ENCODE measurements around the gene TACC2.

The TACC2 gene

DNA sequence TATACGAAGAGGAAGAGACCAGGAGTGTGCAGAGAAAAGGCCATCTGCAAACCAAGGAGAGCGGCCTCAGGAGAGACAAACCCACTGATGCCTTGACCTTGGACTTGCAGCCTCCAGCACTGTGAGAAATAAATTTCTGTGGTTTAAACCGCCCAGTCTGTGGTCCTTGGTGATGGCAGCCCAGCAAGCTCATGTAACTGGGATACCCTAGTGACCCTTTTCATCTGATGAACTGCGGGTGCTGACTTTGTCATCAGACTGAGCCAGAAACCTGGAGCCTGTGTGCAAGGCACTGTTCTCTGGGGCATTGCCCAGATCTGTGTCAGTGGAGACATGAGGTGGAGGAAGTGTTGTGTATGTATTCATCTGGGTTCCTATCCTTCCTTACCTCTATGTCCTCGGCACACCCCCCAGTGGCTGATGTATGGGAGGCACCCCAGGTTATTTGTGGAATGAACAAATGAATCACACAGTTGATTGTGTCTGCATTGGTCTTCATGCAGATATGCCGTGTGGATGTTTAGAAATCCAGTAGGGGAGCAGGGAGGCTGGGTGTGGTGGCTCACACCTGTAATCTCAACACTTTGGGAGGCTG, 217.6 kb downstream of the TACC2 start:
- H3K4me3 Mint-ChIP-seq = no peak overlapping the region
- H3K36me3 Mint-ChIP-seq = no peaks in the 10 kb centered on the region
- no peaks in the 10 kb centered on the region for H3K4me1 Mint-ChIP-seq (ENCODE audit: low read depth)
- peaks cover 5% of the 10 kb centered on the region for H3K27me3 Mint-ChIP-seq
- no peak overlapping the region for H3K27ac Mint-ChIP-seq
- no peaks in the 10 kb centered on the region for H3K9me3 Mint-ChIP-seq (ENCODE audit: low read depth)

DNA sequence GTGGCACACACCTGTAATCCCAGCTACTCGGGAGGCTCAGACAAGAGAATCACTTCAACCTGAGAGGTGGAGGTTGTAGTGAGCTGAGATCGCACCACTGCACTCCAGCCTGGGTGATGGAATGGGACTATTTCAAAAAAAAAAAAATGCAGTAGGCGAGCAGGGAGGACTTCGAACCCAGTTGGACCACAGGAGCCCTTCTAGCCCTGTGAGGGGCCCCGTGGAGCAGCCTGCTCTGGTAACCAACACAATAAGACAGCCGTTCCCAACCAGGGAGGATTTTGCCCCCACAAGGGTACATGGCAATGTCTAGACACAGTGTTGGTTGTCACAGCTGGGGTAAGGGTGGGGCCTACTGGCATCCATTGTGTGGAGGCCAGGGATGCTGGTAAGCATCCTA, 218.2 kb downstream of the TACC2 start:
- Mint-ChIP-seq H3K27me3 (peaks cover 5% of the 10 kb centered on the region), H3K9me3 (ENCODE audit: low read depth) (no peaks in the 10 kb centered on the region), H3K4me1 (ENCODE audit: low read depth) (no peaks in the 10 kb centered on the region), H3K27ac (no peak overlapping the region), H3K4me3 (no peak overlapping the region), H3K36me3 (no peaks in the 10 kb centered on the region)

DNA sequence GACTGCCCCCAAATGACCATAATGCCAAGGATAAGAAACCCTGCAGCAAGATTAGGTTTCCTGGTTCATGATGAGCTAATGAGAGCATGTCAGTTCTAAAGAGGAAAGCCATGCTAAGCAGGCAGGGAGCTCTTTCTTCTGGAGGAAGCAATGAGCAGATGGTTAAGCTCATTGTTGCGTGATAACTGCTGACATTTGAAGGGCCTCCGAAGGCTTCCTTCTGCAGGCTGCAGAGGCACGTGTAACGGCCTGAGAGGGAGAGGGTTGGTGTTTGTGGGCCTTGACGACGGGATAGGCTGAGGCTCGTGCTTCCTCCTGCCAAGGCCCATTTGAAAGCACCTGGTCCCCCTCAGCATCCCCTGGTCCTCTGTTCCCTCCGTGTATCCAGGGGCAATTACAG, 218.6 kb downstream of the TACC2 start:
- Mint-ChIP-seq H3K27me3 (peaks cover 5% of the 10 kb centered on the region), H3K4me1 (ENCODE audit: low read depth) (no peaks in the 10 kb centered on the region), H3K9me3 (ENCODE audit: low read depth) (no peaks in the 10 kb centered on the region), H3K4me3 (no peak overlapping the region), H3K27ac (no peak overlapping the region), H3K36me3 (no peaks in the 10 kb centered on the region)

DNA sequence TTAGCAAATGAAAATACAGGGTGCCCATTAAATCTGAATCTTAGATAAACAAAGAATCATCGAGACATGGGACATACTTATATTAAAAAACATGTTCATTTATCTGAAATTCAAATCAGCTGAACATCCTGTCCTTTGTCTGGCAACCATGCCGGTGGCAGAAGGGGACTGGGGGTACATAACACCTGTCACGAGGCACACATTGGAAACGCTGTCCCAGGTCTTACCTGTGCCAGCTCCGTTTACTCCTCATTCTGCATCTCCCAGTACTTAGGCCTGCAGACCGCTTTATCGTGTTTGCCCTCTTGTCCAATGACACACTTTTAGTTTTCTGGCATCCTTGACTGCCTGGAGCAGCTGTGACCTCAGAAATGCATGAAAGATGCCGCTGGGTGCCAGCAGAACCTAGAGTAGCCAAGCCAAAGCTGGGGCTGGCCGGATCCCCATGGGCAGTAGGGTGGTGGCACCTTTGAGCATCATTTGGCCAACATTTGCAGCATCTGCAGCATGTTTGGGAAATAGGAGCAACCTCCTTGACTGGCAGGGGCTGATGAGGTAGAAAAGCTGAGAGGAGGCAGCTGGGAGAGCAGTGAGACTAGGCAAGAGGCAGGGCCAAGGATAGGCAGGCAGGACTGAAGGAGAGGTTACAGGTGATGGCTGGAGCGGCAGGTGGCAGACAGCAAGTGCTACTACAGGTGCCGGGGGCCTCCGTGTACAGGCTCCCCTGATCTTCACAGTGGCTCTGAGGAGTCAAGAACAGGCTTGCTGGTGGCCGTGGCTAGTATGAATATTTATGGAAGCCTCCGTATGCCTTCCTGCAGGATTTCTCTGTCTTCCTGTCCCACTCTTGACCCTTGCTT, 219.8 kb downstream of the TACC2 start:
- no peak overlapping the region for H3K4me3 Mint-ChIP-seq
- H3K36me3 Mint-ChIP-seq = no peaks in the 10 kb centered on the region
- no peak overlapping the region for H3K27ac Mint-ChIP-seq
- no peaks in the 10 kb centered on the region for H3K4me1 Mint-ChIP-seq (ENCODE audit: low read depth)
- peaks cover 5% of the 10 kb centered on the region for H3K27me3 Mint-ChIP-seq
- H3K9me3 Mint-ChIP-seq (ENCODE audit: low read depth) = no peaks in the 10 kb centered on the region

DNA sequence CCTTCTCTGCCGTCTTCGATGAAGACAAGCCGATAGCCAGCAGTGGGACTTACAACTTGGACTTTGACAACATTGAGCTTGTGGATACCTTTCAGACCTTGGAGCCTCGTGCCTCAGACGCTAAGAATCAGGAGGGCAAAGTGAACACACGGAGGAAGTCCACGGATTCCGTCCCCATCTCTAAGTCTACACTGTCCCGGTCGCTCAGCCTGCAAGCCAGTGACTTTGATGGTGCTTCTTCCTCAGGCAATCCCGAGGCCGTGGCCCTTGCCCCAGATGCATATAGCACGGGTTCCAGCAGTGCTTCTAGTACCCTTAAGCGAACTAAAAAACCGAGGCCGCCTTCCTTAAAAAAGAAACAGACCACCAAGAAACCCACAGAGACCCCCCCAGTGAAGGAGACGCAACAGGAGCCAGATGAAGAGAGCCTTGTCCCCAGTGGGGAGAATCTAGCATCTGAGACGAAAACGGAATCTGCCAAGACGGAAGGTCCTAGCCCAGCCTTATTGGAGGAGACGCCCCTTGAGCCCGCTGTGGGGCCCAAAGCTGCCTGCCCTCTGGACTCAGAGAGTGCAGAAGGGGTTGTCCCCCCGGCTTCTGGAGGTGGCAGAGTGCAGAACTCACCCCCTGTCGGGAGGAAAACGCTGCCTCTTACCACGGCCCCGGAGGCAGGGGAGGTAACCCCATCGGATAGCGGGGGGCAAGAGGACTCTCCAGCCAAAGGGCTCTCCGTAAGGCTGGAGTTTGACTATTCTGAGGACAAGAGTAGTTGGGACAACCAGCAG, 221.7 kb downstream of the TACC2 start:
- no peaks in the 10 kb centered on the region for H3K36me3 Mint-ChIP-seq
- H3K4me1 Mint-ChIP-seq (ENCODE audit: low read depth) = no peaks in the 10 kb centered on the region
- peaks cover 8% of the 10 kb centered on the region for H3K27me3 Mint-ChIP-seq
- no peak overlapping the region for H3K4me3 Mint-ChIP-seq
- no peak overlapping the region for H3K27ac Mint-ChIP-seq
- H3K9me3 Mint-ChIP-seq (ENCODE audit: low read depth) = no peaks in the 10 kb centered on the region

DNA sequence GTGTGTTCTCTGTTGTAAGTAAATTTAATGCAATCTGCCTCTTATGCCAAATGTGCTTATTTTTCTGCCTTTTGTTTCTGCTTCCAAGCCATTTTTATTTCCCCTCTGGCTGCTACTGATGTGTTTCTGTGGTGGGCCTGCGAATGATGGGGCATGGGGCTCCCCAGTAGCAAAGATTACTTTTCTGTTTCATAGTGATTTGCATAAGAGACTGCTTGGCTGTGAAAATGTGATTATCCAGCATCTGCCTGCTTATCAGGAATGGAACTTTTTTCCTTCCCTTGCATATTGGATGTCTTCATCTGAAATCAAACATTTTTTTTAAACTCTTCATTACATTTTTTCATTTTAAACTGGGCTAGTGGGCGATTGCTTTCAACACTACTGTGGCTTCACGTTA, 224.4 kb downstream of the TACC2 start:
- no peaks in the 10 kb centered on the region for H3K36me3 Mint-ChIP-seq
- H3K9me3 Mint-ChIP-seq (ENCODE audit: low read depth) = no peaks in the 10 kb centered on the region
- no peak overlapping the region for H3K4me3 Mint-ChIP-seq
- H3K4me1 Mint-ChIP-seq (ENCODE audit: low read depth) = no peaks in the 10 kb centered on the region
- no peak overlapping the region for H3K27ac Mint-ChIP-seq
- H3K27me3 Mint-ChIP-seq = peaks cover 7% of the 10 kb centered on the region

DNA sequence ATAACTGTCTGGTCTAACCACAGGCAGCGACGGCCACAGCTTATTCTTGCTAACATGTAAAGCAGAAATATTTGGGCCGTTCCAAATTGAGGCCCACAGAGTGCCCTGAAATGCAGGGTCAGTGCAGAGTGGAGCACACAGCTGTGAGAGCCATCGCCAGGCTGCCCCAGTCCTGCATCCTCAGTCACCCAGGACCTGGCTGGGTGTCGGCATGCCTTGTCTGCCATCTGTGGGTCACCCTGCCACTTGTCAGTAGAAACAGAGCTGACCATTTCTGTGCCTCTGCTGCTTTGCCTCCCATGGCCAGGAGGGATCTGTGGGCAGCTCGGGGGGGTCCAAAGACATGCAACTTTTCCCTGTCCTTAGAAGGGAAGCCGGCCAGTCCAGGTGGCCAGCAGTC, 224.8 kb downstream of the TACC2 start:
- Mint-ChIP-seq H3K4me1 (ENCODE audit: low read depth) (no peaks in the 10 kb centered on the region), H3K4me3 (no peak overlapping the region), H3K9me3 (ENCODE audit: low read depth) (no peaks in the 10 kb centered on the region), H3K27me3 (peaks cover 7% of the 10 kb centered on the region), H3K27ac (no peak overlapping the region), H3K36me3 (no peaks in the 10 kb centered on the region)

DNA sequence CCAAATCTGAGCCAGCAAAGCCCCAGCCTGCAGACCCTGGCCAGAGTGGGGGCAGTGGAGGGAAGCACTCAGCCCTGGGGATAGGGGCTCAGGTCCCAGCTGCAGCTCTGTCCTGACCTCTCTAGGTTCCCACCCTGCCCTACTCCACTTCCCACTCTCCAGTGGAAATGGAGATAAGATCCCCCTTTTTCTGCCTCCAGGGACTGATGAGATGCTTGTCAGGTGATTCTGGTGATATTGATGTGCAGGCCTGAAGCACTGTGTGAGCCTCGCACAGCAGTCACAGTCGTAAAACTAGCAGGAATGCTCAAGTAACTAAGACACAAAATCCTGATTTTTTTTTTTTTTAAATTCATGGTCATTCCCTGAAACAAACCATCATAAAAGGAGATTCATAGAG, 227.1 kb downstream of the TACC2 start:
- Mint-ChIP-seq H3K4me3 (no peak overlapping the region), H3K36me3 (no peaks in the 10 kb centered on the region), H3K27me3 (peaks cover 7% of the 10 kb centered on the region), H3K4me1 (ENCODE audit: low read depth) (no peaks in the 10 kb centered on the region), H3K9me3 (ENCODE audit: low read depth) (no peaks in the 10 kb centered on the region), H3K27ac (no peak overlapping the region)

DNA sequence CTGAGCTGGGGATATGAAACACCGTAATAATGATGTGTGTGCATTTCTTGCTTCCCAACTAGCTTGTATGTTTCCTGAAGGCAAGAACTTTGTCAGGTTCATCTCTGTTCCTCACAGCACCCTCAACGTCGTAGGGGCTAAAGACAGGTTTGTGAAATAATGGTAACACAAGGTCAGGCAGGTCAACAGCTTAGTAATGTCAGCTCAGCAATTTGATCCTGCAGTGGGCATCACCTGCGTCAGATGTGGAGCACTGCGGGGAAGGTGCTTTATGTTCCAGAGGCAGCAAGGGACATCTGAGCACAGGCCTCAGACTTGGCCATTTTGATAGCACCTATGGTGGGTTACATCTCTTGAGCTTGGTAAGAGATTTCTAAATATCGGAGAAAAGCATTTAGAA, 230.4 kb downstream of the TACC2 start:
- Mint-ChIP-seq H3K4me1 (ENCODE audit: low read depth) (no peaks in the 10 kb centered on the region), H3K27ac (no peak overlapping the region), H3K4me3 (no peak overlapping the region), H3K36me3 (no peaks in the 10 kb centered on the region), H3K27me3 (peaks cover 9% of the 10 kb centered on the region), H3K9me3 (ENCODE audit: low read depth) (no peaks in the 10 kb centered on the region)

DNA sequence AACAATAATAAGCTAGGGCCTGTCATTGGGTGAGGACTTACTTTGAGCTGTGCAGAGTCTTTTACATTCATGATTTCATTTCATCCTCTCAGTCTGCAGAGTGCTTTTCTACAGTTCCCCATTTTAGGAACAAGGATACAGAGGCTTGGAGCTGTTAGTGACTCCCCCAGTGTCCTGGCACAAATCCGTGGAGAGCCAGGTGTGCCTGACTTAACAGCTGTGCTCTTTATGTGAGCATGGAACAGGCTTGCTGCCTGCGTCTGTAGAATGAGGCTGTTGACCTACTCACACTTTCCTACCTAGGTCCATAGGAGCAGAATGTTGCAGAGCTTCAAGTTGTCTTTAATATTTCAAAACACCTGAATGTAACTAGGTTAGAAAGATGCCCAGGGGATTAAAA, 231.8 kb downstream of the TACC2 start:
- Mint-ChIP-seq H3K9me3 (ENCODE audit: low read depth) (no peaks in the 10 kb centered on the region), H3K27me3 (peaks cover 8% of the 10 kb centered on the region), H3K4me1 (ENCODE audit: low read depth) (no peaks in the 10 kb centered on the region), H3K27ac (no peak overlapping the region), H3K4me3 (no peak overlapping the region), H3K36me3 (no peaks in the 10 kb centered on the region)

DNA sequence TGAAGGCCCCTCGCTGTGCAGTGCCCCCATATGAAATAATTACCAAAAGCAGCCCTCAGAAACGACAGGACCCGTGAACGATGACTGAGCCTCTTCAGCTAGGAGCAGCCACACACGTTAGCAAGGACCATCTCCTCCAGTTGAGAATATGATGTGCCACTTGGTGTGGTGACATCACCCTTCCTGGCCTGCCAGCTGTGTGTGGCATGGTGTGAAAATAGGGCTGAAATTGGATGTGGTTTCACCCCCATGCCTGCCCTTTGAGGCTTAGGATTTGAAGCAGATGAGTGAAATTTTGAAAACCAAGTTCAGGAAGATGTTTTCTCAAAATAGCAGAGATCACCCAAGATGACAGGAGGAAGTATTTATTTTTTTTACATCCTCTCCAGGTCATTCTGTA, 233.0 kb downstream of the TACC2 start:
- no peak overlapping the region for H3K4me3 Mint-ChIP-seq
- H3K4me1 Mint-ChIP-seq (ENCODE audit: low read depth) = no peaks in the 10 kb centered on the region
- no peaks in the 10 kb centered on the region for H3K36me3 Mint-ChIP-seq
- H3K9me3 Mint-ChIP-seq (ENCODE audit: low read depth) = no peaks in the 10 kb centered on the region
- no peak overlapping the region for H3K27ac Mint-ChIP-seq
- peaks cover 8% of the 10 kb centered on the region for H3K27me3 Mint-ChIP-seq

DNA sequence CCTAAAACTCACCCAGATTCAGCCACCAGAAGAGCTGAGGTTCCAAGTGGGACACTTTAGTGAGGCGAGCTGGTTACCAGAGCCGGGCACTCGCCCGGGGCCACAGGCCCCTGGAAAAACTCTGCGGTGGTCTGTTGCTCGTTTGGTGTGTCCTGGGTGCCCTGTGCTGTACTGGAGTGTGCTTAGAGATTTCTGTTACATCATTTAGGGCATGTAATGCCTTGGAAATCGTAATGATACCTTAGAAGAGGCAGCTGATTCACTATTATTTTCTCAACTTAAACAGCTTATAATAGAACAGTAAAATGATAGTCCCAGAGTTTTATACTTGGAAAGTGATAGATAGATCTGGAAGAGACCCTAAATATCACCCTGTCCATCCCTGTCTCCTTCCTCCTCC, 233.7 kb downstream of the TACC2 start:
- H3K4me1 Mint-ChIP-seq (ENCODE audit: low read depth) = no peaks in the 10 kb centered on the region
- no peaks in the 10 kb centered on the region for H3K36me3 Mint-ChIP-seq
- H3K27me3 Mint-ChIP-seq = peaks cover 10% of the 10 kb centered on the region
- H3K9me3 Mint-ChIP-seq (ENCODE audit: low read depth) = no peaks in the 10 kb centered on the region
- no peak overlapping the region for H3K27ac Mint-ChIP-seq
- H3K4me3 Mint-ChIP-seq = no peak overlapping the region

DNA sequence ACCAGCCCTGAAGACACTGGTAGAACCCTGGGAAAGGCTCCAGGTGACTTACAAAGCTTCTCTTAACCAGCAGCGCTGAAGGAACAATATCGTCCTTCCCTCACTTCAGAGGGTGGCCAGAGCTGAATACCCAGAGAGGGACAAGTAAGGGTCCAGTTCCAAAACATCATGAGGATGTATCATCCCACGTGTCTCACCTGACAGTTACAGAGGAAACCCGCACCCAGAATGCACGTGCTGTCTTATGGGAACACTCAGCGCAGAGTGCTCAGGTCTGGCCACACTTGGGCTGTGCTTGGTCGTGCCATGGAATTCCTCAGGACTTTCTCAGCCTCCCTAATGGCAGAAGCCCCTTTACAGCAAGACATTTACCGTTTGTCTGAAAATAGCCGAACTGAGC, 235.2 kb downstream of the TACC2 start:
- H3K36me3 Mint-ChIP-seq = no peaks in the 10 kb centered on the region
- H3K4me3 Mint-ChIP-seq = no peak overlapping the region
- no peaks in the 10 kb centered on the region for H3K9me3 Mint-ChIP-seq (ENCODE audit: low read depth)
- H3K27ac Mint-ChIP-seq = no peak overlapping the region
- no peaks in the 10 kb centered on the region for H3K4me1 Mint-ChIP-seq (ENCODE audit: low read depth)
- peaks cover 9% of the 10 kb centered on the region for H3K27me3 Mint-ChIP-seq

DNA sequence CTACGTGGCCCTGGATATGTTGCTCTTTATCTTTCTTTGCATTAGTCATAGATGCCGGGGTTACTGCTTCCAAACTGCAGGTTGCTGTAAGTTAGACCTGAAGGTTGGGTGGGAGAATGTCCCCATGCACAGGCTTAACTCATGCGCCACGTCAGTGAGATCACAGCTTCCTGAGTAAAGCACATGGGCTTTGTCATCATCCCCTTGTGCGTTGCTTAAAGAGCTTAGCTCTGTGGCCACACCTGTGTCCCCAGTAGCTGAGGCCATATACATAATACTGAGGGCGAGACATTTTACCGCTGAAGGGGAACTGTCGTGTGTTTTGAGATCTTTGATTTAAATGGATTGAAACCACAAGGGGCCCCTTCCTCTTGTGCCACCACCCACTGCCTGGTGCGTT, 236.4 kb downstream of the TACC2 start:
- Mint-ChIP-seq H3K27me3 (peaks cover 7% of the 10 kb centered on the region), H3K4me1 (ENCODE audit: low read depth) (no peaks in the 10 kb centered on the region), H3K4me3 (no peak overlapping the region), H3K36me3 (no peaks in the 10 kb centered on the region), H3K27ac (no peak overlapping the region), H3K9me3 (ENCODE audit: low read depth) (no peaks in the 10 kb centered on the region)

DNA sequence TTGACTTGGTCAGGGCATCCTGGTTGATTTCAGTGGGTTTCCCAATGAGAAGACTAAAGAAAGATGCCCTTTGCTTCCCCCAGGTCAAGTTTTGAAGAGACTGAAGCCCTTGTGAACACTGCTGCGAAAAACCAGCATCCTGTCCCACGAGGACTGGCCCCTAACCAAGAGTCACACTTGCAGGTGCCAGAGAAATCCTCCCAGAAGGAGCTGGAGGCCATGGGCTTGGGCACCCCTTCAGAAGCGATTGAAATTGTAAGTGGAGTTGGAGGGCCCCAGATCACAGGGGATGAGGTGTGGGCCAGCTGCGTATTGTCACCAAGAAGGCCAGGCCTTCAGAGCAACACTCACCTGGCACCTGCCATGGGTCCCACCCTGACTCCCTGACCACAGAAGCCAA, 238.8 kb downstream of the TACC2 start:
- no peaks in the 10 kb centered on the region for H3K9me3 Mint-ChIP-seq (ENCODE audit: low read depth)
- no peak overlapping the region for H3K27ac Mint-ChIP-seq
- H3K36me3 Mint-ChIP-seq = no peaks in the 10 kb centered on the region
- H3K4me1 Mint-ChIP-seq (ENCODE audit: low read depth) = no peaks in the 10 kb centered on the region
- H3K4me3 Mint-ChIP-seq = no peak overlapping the region
- H3K27me3 Mint-ChIP-seq = peaks cover 6% of the 10 kb centered on the region
